ENCODE measurements around the gene FILIP1.

The FILIP1 gene

GRCh38 chr6:75285283-75285639, 208.3 kb downstream of the FILIP1 start:
- DNase-seq: no peak

GRCh38 chr6:75284632-75285282, 208.8 kb downstream of the FILIP1 start, which contains the start of gene TMEM30A:
Gene TMEM30A (minus strand): TSS chr6:75284792. CDS start chr6:75284638, 154 bp downstream.
- DNase-seq: peak; percentile 94

GRCh38 chr6:75283907-75284631, 209.5 kb downstream of the FILIP1 start:
- peak; percentile 3 for DNase-seq

- DNase-seq: no peak
Observed at GRCh38 chr6:75282706-75283105, 210.9 kb downstream of the FILIP1 start.

- no peak for DNase-seq
Observed at GRCh38 chr6:75281653-75282052, 211.9 kb downstream of the FILIP1 start.

GRCh38 chr6:75280131-75280855, 213.3 kb downstream of the FILIP1 start:
- DNase-seq: no peak

GRCh38 chr6:75279418-75279817, 214.2 kb downstream of the FILIP1 start:
- no peak for DNase-seq

GRCh38 chr6:75278474-75279077, 215.0 kb downstream of the FILIP1 start:
- DNase-seq: no peak

- DNase-seq: no peak
Observed at GRCh38 chr6:75275067-75275466, 218.5 kb downstream of the FILIP1 start.

GRCh38 chr6:75273009-75273408, 220.6 kb downstream of the FILIP1 start:
- DNase-seq: no peak

GRCh38 chr6:75272145-75272840, 221.3 kb downstream of the FILIP1 start:
- no peak for DNase-seq

GRCh38 chr6:75268988-75269354, 224.6 kb downstream of the FILIP1 start:
- DNase-seq: no peak

- DNase-seq: no peak
Observed at GRCh38 chr6:75268121-75268987, 225.2 kb downstream of the FILIP1 start.

GRCh38 chr6:75267461-75267860, 226.1 kb downstream of the FILIP1 start:
- DNase-seq: no peak

GRCh38 chr6:75266716-75267291, 226.8 kb downstream of the FILIP1 start:
- no peak for DNase-seq

GRCh38 chr6:75263401-75263750, 230.2 kb downstream of the FILIP1 start:
- DNase-seq: no peak

- DNase-seq: no peak
Observed at GRCh38 chr6:75262716-75263400, 230.7 kb downstream of the FILIP1 start.

GRCh38 chr6:75261299-75261698, 232.3 kb downstream of the FILIP1 start:
- DNase-seq: no peak

- no peak for DNase-seq
Observed at GRCh38 chr6:75257343-75258087, 236.1 kb downstream of the FILIP1 start.

GRCh38 chr6:75250552-75250951, 243.0 kb downstream of the FILIP1 start:
- no peak for DNase-seq

Measured in stimulated activated CD4-positive, alpha-beta T cell treated with anti-CD3 and anti-CD28 coated beads, Interleukin-4, amount 100 ng/mL, for 1 hour (primary cell).